Measurements from ENCODE around the gene TLR1.
"Not testable (repeated sequence)": the region's sequence is repeated elsewhere in the genome, so short reads cannot be mapped to it uniquely, and the experiment has no call there.

The TLR1 gene, protein sequence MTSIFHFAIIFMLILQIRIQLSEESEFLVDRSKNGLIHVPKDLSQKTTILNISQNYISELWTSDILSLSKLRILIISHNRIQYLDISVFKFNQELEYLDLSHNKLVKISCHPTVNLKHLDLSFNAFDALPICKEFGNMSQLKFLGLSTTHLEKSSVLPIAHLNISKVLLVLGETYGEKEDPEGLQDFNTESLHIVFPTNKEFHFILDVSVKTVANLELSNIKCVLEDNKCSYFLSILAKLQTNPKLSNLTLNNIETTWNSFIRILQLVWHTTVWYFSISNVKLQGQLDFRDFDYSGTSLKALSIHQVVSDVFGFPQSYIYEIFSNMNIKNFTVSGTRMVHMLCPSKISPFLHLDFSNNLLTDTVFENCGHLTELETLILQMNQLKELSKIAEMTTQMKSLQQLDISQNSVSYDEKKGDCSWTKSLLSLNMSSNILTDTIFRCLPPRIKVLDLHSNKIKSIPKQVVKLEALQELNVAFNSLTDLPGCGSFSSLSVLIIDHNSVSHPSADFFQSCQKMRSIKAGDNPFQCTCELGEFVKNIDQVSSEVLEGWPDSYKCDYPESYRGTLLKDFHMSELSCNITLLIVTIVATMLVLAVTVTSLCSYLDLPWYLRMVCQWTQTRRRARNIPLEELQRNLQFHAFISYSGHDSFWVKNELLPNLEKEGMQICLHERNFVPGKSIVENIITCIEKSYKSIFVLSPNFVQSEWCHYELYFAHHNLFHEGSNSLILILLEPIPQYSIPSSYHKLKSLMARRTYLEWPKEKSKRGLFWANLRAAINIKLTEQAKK

DNA sequence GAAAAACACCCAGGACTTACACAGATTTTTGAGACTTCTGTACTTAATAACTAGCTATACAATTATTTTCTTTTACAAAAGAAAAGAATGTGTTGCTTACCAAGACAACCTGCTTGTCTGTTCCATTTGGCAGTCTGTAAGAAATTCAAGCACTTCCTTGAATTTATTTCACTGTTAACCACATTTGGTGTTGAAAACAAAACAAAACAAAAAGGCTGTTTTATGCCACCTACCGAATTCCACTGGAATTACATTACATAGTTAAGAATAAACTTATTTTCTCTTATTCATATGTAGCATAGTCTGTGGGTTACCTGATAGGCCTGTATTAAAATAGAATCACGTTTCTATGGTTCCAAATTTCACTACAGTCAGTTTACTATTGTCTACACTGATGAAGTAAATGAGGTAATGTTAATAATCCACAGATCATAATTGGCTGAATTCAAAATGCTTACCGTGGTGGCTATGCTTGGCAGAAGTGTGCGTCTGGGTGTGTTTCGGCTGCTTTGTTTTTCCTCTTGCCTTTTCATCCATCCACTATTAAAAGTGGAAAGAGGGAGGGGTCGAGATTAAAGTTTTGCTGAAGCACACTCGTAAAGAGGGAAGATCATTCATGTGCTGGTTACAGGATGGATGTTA, at the start of gene TLR1:
TLR1 (minus strand) TSS at position 138 of the 642 bp plus-strand sequence. CDS start 5,960 bp downstream, outside the sequence.
- DNase-seq (no peak), ATAC-seq (peak; percentile 21)

DNA sequence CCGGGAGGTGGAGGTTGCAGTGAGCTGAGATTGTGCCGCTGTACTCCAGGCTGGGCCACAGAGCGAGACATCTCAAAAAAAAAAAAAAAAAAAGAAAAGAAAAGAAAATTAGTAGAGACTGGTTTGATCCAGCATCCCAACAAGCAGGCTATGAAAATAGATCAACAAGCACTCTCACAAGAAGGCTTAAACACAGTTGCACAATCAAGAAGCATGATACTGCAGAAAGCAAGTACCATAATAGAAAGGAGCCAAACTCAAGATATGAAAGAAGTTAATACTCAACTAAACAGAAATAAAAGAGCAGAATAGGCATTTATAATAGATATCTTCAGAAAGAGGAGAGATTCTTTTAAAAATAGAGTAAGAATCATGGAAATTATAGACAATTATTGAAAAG, 41.4 kb upstream of the TLR1 start:
- no peak for DNase-seq

DNA sequence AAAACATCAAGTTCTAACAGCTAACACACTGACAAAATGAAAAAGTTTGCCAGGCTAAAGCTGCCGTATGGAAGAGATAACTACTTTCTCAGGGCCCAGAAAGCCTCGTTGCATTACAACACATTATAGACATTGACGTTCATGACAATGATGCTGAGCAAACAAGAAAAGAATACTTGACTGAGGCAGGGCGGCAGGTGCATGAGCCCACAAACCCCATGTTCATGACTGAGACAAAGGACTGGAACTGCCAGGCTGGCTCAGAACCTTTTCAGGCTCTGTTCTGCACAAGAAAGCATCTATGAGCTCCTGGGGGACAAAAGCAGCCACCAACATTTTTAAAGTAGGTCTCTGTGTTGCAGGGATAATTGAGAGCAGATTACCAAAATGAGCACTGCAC, 38.4 kb upstream of the TLR1 start:
- no peak for ATAC-seq
- no peak for DNase-seq

More for the DNA sequence above, 41.4 kb upstream of the TLR1 start:
- ATAC-seq = no peak

DNA sequence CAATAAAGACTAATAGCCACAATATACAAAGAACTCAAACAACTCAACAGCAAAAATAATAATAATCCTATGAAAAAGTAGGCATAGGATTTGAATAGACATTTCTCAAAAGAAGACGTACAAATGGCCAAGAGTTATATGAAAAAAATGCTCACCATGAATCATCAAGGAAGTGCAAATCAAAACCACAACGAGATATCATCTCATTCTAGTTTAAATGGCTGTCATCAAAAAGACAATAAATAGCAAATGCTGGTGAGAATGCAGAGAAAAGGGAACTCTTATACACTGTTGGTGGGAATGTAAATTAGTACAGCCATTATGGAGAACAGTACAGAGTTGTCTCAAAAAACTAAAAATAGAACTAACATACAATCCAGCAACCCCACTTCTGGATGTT, 33.3 kb upstream of the TLR1 start:
- ATAC-seq (no peak), DNase-seq (no peak)

DNA sequence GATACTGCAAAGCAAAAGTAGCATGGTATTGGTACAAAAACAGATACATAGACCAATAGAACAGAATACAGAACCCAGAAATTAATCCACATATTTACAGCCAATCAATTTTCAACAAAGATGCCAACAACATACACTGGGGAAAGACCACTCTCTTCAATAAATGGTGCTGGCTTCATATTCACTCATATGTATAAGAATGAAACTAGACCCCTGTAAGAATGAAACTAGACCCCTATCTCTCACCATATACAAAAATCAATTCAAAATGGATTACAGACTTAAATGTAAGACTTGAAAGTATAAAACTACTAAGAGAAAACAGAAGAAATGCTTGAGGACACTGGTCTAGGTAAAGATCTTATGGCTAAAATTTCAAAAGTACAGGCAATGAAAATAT, 32.7 kb upstream of the TLR1 start:
- DNase-seq (no peak), ATAC-seq (no peak)

DNA sequence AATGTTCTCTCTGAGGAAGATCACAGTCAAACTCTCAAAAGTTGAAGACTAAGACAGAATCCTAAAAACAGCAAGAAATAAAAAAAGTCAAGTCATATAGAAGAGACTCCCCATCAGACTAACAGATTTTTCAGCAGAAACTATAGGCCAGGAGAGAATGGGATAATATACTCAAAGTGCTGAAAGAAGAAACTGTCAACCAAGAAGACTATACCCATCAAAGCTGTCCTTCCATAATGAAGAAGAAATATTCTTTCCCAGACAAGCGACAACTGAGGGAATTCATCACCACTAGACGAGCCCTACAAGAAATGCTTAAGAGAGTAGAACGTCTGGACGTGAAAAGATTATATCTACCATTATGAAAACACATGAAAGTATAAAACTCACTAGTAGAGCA, 30.0 kb upstream of the TLR1 start:
- ATAC-seq = no peak

DNA sequence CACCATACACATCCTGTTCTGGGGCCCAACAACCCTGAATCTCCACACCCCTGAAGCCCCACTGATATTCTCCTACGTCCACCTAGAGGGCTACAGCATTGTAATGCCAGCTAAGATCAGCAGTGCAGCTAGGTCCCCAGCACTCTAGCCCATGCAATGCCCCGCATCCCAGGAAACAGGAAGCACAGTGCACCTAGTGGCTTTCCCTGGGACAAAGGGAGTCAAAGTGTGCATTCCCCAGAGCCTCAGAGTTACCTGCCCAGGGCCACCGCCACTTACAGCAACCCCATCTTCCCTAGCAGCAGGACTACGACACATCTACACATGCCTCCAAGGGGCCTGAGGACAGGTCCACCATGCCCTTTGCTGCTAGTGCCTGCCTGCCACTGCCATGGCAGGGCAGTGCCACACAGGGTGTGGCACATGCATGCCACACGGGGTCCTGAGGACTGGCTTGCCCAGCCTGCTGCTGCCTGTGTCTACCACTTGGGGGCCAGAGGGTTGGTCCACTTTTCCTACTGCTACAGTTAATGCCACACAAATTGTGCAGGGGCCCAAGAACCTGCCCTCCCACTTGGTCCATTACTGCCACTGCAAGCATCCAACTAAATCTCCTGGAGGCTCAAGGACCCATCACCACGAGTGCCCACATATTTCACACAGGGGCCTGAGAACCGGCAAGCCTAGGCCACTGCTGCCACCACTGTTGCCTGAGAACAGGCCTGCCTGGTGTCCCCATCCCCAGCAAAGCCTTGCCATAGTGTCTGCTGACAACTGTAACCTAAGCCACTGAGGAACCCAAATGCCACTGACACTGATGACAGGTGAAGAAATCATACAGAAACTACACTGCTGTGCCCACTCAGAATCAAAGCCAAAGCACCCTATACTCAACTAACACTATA, 28.3 kb upstream of the TLR1 start:
- no peak for DNase-seq
- ATAC-seq = no peak

More for the DNA sequence above, 30.0 kb upstream of the TLR1 start:
- no peak for DNase-seq

DNA sequence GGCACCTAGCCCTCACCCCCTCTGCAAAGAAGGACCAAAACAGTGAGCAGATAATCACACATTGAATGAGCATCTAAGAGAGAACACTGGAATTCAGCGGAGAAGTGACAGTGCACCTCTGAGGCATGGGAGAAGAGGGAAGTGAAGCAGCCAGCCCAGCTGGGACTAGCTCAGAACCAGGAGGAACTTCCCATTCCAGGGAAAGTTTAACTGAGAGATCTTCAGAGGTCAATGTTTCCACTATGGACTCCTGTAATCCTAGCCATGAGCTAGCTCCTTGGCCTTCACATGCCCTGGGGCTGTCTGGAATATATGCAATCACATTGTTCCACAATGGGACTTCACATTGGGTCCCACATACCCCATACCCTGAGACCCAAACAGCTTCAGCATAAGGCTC, 27.6 kb upstream of the TLR1 start:
- ATAC-seq = no peak
- DNase-seq = no peak

DNA sequence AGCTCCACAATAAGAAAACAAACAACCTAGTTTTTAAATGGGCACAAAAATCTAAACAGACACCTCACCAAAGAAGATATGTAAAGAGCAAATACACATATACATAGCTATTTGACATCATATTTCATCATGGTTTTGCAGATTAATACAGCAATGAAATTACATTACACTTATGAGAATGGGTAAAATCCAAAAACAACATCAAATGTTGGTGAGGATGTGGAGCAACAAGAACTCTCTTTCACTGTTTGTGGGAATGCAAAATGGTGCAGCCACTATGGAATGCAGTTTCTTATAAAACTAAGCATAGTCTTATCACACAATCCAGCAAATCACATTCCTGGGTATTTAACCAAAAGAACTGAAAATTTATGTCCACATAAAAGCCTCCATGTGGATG, 27.1 kb upstream of the TLR1 start:
- ATAC-seq (no peak), DNase-seq (no peak)

DNA sequence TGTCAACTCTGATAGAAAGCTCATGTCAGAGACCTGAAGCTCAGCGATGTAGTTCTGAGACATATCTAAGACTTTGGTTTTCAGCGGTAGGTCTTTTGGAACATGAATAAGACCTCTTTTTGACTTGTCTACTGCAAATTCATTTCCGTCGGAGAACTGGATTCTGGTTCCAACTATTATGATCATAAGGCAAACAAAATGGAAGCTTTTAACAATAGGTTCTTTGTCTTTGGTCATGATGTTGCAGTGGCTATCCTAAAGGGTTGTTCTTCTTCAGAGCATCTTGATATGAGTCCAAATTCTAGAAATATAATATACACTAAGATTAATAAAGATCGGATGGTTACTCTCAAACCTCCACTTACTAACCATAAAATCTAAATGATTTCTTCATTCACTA, 24.6 kb upstream of the TLR1 start:
- ATAC-seq (no peak), DNase-seq (no peak)

DNA sequence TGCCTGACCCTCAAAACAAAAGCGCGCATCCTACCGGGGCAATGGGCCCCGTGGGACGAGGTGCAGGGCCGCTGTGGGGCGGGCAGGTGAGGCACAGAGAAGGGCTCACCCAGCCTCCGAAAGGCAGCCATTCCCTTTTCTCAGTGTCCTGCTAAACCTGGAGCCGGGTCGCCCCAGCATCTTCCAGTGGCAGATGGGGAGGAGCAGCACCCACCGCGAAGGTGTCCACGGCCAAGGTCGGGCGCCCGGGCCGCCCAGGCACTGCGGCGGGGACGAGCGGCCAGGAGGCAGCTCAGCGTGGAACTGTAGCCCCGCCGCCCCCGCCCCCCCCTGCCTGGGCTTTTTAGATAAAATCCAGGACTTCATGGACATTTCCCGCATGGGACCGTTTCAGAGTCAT, 19.2 kb upstream of the TLR1 start:
- DNase-seq (no peak), ATAC-seq (no peak)

DNA sequence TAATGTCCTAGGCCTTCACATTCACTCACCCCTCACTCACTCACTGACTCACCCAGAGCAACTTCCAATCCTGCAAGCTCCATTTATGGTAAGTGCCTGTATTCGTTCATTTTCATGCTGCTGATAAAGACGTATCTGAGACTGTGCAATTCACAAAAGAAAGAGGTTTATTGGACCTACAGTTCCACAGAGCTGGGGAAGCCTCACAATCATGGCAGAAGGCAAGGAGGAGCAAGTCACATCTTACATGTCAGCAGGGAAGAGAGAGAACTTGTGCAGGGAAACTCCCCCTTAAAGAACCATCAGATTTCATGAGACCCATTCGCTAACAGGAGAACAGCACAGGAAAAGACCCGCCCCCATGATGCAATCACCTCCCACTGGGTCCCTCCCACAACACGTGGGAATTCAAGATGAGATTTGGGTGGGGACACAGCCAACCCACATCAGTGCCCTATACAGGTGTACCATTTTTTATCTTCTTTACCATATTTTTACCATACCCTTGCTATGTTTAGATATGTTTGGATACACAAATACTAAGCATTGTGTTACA, 18.2 kb upstream of the TLR1 start:
- ATAC-seq (no peak), DNase-seq (no peak)

DNA sequence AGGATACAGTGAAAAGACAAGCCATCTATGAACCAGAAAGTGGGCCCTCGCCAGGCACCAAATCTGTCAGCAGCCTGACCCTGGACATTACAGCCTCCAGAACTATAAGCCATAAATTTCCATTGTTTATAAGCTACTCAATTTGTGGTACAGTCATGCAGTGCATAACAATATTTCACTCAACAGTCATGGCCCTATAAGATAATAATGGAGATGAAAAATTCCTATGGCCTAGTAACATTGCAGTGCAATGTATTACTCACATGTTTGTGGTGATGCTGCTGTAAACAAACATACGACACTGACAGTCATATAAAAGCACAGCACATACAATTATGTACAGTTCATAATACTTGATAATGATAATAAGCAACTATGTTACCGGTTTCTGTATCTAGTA, 17.1 kb upstream of the TLR1 start:
- ATAC-seq (no peak), DNase-seq (no peak)

DNA sequence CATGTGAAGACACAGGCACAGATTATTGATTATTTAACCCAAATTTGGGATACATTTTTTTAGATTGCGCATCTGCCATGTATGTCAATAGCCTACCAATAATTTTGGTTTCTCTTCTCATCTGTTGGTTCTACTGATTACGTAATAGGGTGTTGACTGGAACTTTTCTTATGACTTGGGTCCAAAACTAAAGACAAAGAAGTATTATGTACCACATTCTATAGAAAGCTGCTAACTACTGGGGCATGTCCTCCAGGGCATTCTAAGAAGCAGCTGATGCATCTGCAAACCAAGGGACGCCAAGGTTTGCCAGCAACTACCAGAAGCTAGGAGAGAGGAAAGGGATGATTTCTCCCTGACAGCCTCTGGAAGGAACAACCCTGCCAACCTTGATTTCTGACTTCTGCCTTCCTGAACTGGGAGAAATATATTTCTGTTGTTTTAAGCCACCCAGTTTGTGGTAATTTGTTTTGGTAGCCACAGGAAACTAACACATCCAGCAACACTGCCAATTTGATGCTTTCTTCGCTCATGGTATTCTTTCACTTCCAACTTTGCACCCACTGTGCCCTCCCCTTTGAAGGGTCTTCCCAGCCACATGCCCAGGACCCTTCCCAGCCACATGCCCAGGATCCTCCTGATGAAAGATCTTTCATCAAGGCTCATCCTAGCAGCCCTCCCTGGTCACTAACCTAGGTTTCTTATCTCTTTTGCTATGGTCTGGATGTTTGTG, 15.9 kb upstream of the TLR1 start:
- ATAC-seq = no peak
- DNase-seq = no peak

DNA sequence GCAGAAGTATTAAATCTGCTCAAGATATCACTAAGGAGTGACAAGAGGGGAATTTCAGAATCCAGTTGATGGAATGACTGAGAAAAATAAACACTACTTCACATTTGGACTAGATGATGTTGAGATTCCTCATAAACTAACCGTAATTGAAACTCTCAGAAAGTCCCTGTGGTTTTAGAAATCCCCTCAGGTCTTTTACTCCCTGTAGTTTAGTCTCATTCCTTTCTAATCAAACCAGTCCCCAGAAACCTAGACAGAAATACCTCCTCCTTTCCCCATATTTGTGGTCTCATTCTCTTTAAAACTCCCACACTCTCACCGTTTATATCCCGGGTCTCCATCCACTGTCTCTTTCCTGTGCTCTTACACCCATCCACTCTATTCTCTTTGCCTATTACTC, 15.0 kb upstream of the TLR1 start:
- DNase-seq (no peak), ATAC-seq (peak; percentile 37)

DNA sequence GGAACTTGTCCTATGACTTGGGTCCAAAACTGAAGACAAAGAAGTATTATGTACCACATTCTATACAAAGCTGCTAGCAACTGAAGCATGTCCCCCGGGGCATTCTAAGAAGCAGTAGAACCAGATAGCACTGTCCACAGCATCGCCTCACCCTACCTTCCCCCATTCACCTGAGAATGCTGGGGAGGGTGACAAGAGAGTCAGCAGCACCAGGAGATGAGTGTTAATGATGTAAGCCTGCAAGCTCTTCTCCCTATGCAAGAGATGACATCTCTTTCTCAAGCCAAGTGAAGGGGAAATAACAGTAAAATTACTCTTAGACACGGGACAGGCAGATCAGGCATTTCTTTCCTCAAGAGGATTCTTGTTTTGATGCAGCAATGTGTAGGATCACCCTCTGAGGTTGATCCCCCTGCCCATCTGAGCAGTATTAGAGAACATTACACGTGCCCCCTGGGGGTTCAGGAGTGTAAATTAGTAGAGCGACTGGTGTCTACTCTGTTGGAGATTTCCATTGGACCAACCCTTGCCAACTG, 13.9 kb upstream of the TLR1 start:
- ATAC-seq = peak; percentile 48
- DNase-seq = no peak

DNA sequence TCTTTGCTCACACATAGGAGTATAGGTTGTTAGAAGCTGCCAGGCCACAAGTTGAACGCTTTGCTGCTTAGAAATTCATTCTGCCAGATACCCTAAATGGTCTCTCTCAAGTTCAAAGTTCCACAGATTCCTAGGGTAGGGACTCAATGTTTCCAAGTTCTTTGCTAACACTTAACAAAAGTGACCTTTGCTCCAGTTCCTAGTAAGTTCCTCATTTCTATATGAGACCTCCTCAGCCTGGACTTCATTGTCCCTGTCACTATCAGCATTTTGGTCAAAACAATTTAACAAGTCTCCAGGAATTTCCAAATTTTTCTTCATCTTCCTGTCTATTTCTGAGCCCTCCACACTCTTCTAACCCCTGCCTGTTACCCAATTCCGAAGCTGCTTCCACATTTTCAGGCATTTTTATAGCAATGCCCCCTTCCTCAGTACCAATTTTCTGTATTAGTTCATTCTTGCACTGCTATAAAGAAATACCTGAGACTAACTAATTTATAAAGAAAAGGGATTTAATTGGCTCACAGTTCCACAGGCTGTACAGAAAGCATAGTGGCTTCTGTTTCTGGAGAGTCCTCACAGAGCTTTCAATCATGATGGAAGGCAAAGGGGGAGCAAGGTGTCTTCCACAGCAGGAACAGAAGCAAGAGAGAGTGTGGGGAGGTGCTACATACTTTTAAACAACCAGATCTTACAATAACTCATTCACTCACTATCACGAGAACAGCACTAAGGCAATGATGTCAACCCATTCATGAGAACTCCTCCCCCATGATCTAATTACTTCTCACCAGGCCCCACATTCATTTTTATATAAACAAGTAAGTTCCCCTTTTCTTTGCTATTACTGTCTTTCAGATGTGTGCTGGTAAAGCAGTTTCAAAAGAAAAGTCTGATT, 11.5 kb upstream of the TLR1 start:
- DNase-seq = no peak
- ATAC-seq = no peak

DNA sequence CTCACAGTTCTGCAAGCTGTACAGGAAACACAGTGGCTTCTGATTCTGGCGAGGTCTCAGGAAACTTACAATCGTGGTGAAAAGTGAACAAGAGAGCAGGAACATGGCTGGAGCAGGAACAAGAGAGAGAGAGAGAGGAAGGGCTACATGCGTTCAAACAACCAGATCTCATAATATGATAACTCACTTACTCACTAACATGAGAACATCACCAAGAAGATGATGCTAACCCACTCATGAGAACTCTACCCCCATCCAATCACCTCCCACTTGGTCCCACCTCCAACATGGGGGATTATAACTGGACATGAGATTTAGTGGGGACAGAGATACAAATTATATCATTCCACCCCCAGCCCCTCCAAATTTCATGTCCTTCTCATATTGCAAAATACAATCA, 9.8 kb upstream of the TLR1 start:
- DNase-seq (no peak), ATAC-seq (no peak)

DNA sequence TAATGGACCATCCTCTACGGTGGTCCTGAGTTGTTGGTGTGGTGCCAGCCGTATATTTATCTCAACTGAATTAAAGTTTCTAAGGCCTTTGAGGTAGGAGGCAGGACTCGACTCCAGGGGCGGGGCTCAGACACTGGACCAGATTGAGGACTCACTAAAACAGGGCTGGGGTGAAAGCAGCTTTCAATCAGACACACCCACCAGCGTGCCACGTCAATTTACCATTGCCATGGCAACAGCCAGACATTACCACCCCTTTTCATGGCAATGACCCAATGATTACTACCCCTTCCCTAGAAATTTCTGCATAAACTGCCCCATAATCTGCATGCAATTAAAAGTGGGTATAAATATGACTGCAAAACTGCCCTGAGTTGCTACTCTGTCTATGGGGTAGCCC, 6.7 kb upstream of the TLR1 start:
- DNase-seq = no peak
- no peak for ATAC-seq

DNA sequence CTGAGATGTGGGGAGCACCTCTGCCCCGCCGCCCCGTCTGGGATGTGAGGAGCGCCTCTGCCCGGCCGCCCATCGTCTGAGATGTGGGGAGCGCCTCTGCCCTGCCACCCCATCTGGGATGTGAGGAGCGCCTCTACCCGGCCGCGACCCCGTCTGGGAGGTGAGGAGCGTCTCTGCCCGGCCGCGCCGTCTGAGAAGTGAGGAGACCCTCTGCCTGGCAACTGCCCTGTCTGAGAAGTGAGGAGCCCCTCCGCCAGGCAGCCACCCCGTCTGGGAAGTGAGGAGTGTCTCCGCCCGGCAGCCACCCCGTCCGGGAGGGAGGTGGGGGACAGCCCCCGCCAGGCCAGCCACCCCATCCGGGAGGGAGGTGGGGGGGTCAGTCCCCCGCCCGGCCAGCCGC, 2.9 kb upstream of the TLR1 start:
- not testable (repeated sequence) for DNase-seq, ATAC-seq

Measured in stimulated activated naive CD8-positive, alpha-beta T cell treated with anti-CD3 and anti-CD28 coated beads, Interleukin-15, Interleukin-2, amounts not matched to agents 100 U/mL and 50 U/mL, for 24 hours (primary cell).